ENCODE data around the gene KCNJ12.

GRCh38 chr17:21362331-21362931 lies 13.7 kb upstream of the KCNJ12 start:
- TF ChIP-seq CTCF (IDR thresholded peaks at IDR 0.05), result no peak
- TF ChIP-seq POLR2A (IDR thresholded peaks at IDR 0.05), result no peak

Measured in Peyer's patch (tissue), 4 donors.